Forelimb muscle (tissue), 1 donor: ENCODE data around the gene SLBP. TPM values are rescaled to one million over a fixed set of nuclear protein-coding genes. Genes with fewer than 3 reads are reported as not detected.
"Not testable (repeated sequence)": the region's sequence is repeated elsewhere in the genome, so short reads cannot be mapped to it uniquely, and the experiment has no call there.

Experiments
- DNase-seq: peaks from one replicate; pipeline ENCODE4 v3.0.0-alpha.2; 2013; ENCODE audit warnings: low read depth
- polyA plus RNA-seq: library from polyadenylated mRNA; unstranded; fragments of 120-200 nt; gene quantifications from one replicate; pipeline ENCODE4 v1.2.1, GENCODE V29; 2013; ENCODE audit not compliant: insufficient read length

Gene SLBP
- polyA plus RNA-seq, 1 donor: 32.2 TPM

- DNase-seq: no peak
Observed at GRCh38 chr4:1676605-1677525, 35.3 kb downstream of the SLBP start.

- DNase-seq: no peak
Observed at GRCh38 chr4:1675802-1676137, 36.3 kb downstream of the SLBP start.

GRCh38 chr4:1675136-1675801, 36.9 kb downstream of the SLBP start:
- no peak for DNase-seq

- no peak for DNase-seq
Observed at GRCh38 chr4:1674682-1675081, 37.4 kb downstream of the SLBP start.

- DNase-seq: no peak
Observed at GRCh38 chr4:1673671-1674070, 38.4 kb downstream of the SLBP start.

- DNase-seq: not testable (repeated sequence)
Observed at GRCh38 chr4:1671011-1671410, 41.1 kb downstream of the SLBP start.

GRCh38 chr4:1670279-1670678, 41.8 kb downstream of the SLBP start:
- DNase-seq: no peak

- no peak for DNase-seq
Observed at GRCh38 chr4:1669850-1670249, 42.3 kb downstream of the SLBP start.

- DNase-seq: no peak
Observed at GRCh38 chr4:1669270-1669669, 42.8 kb downstream of the SLBP start.

GRCh38 chr4:1668488-1668840, 43.7 kb downstream of the SLBP start:
- DNase-seq: no peak

- DNase-seq: no peak
Observed at GRCh38 chr4:1667273-1667672, 44.8 kb downstream of the SLBP start.

- DNase-seq: no peak
Observed at GRCh38 chr4:1666391-1666790, 45.7 kb downstream of the SLBP start.

GRCh38 chr4:1664141-1664540, 48.0 kb downstream of the SLBP start:
- no peak for DNase-seq

- no peak for DNase-seq
Observed at GRCh38 chr4:1663549-1663948, 48.6 kb downstream of the SLBP start.

GRCh38 chr4:1661695-1662094, 50.4 kb downstream of the SLBP start:
- DNase-seq: no peak

GRCh38 chr4:1660948-1661677, 51.0 kb downstream of the SLBP start:
- DNase-seq: no peak

- no peak for DNase-seq
Observed at GRCh38 chr4:1659104-1660043, 52.7 kb downstream of the SLBP start.

- DNase-seq: no peak
Observed at GRCh38 chr4:1658581-1658980, 53.5 kb downstream of the SLBP start.

GRCh38 chr4:1658146-1658545, 54.0 kb downstream of the SLBP start:
- DNase-seq: no peak

- DNase-seq: no peak
Observed at GRCh38 chr4:1656986-1657385, 55.1 kb downstream of the SLBP start.

GRCh38 chr4:1656132-1656531, 56.0 kb downstream of the SLBP start:
- DNase-seq: no peak

GRCh38 chr4:1655676-1656075, 56.4 kb downstream of the SLBP start:
- DNase-seq: no peak
